H1 (cell line): ENCODE measurements around the gene PLPP7. TPM values are rescaled to one million over a fixed set of nuclear protein-coding genes. Genes with fewer than 3 reads are reported as not detected.

Experiments used
- BRCA1 ChIP-seq: IDR thresholded peaks from 2 replicates; pipeline ENCODE4 v1.6.1; 2012; ENCODE audit warnings: low read depth, low read length, improper control_type of control experiment
- CBX8 ChIP-seq: fragments of 300-800, 300-1000 bp; sonication (generic); IDR thresholded peaks from 2 replicates; pipeline ENCODE4 v1.7.1; 2016; ENCODE audit warnings: low read depth, low read length, borderline replicate concordance
- CHD1 ChIP-seq: IDR thresholded peaks from 2 replicates; pipeline ENCODE4 v1.6.1; 2012; ENCODE audit warnings: low read depth, low read length, improper control_type of control experiment
- CTBP2 ChIP-seq: IDR thresholded peaks from 2 replicates; pipeline ENCODE4 v1.7.0; 2011; ENCODE audit warnings: borderline replicate concordance, mild to moderate bottlenecking, moderate library complexity, mixed read lengths, low read length; ENCODE audit not compliant: insufficient read depth, insufficient read length
- EP300 ChIP-seq, 2 experiments: IDR thresholded peaks; 1 replicate in 1 of 2; 2 replicates in 1 of 2; pipeline ENCODE4 v1.6.1; 2011 to 2012; ENCODE audit warnings: low read depth in 2 of 2, low read length in 2 of 2, mild to moderate bottlenecking in 2 of 2, borderline replicate concordance in 1 of 2, inconsistent platforms in 1 of 2, moderate library complexity in 1 of 2
- RBBP5 ChIP-seq: IDR thresholded peaks from 2 replicates; pipeline ENCODE4 v1.7.1; 2012; ENCODE audit warnings: low read depth, mild to moderate bottlenecking, inconsistent platforms, low read length, moderate library complexity, borderline replicate concordance
- SIRT6 ChIP-seq: IDR thresholded peaks from one replicate; pipeline ENCODE4 v1.7.1; 2012; ENCODE audit warnings: low read length, inconsistent platforms
- TAF7 ChIP-seq: optimal IDR thresholded peaks from 2 replicates; pipeline ENCODE3; 2011; ENCODE audit warnings: low read depth, mild to moderate bottlenecking, inconsistent platforms, low read length, moderate library complexity, borderline replicate concordance
- polyA plus RNA-seq, 7 experiments: library from polyadenylated mRNA; depleted of rRNA in 3 of 7; stranded (reverse) in 5 of 7; unstranded in 2 of 7; fragments of >200 nt in 5 of 7; fragments of 200-250 nt in 2 of 7; gene quantifications; 1 replicate in 5 of 7; 2 replicates in 1 of 7; 4 replicates in 1 of 7; pipeline versions ENCODE4 v1.2.1 to v1.2.3, GENCODE V29; 2011 to 2013; ENCODE audit warnings: missing spikeins in 2 of 7, mixed read lengths in 2 of 7
- total RNA-seq: library from RNA; stranded (reverse); fragmentation: NEBNext Ultra II Directional; extraction: Animal tissue kit (Norgen Biotek cat#: 25700); gene quantifications from 2 replicates; pipeline ENCODE4 v1.2.1, GENCODE V29; 2021

PLPP7 gene
- total and polyA plus RNA-seq, 2 of the 8 experiments (the other 6 are each of a cell fraction or from before 2014, with no cell fraction given): 3.4 to 3.9 TPM

- TF ChIP-seq BRCA1 (no peak), CBX8 (no peak), RBBP5 (no peak), EP300 (IDR thresholded peaks at IDR 0.05; ENCODE audit: borderline replicate concordance in 1 of 2, low read depth in 2 of 2, low read length in 2 of 2) (no peak), TAF7 (no peak), SIRT6 (no peak), CTBP2 (no peak), CHD1 (no peak)
- TF ChIP-seq, all 59 proteins: peak for 0
Observed at GRCh38 chr9:131252120-131252519, 37.4 kb upstream of the PLPP7 start (continued).
